ENCODE results near the gene RBP7.

Gene RBP7

DNA sequence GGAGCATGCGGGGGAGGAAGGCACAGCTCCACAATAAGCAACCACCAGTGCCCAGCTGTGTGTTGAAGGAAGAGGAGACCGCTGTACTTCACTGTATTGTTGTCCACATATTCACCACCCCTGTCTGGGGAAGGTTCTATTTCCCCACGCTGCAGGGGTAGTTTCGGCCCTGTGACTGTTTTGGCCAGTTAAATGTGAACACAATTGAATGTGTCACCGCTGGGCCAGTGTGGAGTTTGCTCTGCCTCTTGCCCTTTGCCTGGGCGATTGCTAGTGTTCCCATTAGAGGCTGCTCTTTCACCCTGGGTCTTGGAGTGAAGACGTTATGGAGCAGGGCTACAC, 68.3 kb downstream of the RBP7 start:
- no peak for DNase-seq (ENCODE audit: low read depth, low spot score)
